RWPE2 (cell line): Measurements from ENCODE around the gene TRAF1.

Experiments used
- ATAC-seq: fragments of 200-7000 bp; cut with Tn5 transposase; 3 replicates; pipeline ENCODE4 v1.9.1; 2021; ENCODE audit warnings: low read depth
- DNase-seq: peaks from one replicate; pipeline ENCODE4 v3.0.0-alpha.2; 2020; ENCODE audit warnings: low spot score
- H3K27ac ChIP-seq: fragments of 450-650 bp; 2 replicates; pipeline ENCODE4 v1.5.1; 2017; ENCODE audit warnings: mild to moderate bottlenecking; ENCODE audit not compliant: poor library complexity, severe bottlenecking
- H3K27me3 ChIP-seq: fragments of 250-450 bp; sonication (Bioruptor Pico); 2 replicates; pipeline ENCODE4 v1.5.1; 2021; ENCODE audit warnings: mild to moderate bottlenecking, moderate library complexity; ENCODE audit not compliant: insufficient read depth, poor library complexity, severe bottlenecking
- H3K36me3 ChIP-seq: fragments of 250-450 bp; sonication (Bioruptor Pico); 2 replicates; pipeline ENCODE4 v1.5.1; 2020; ENCODE audit warnings: low read depth, mild to moderate bottlenecking, moderate library complexity
- H3K4me1 ChIP-seq: fragments of 250-450 bp; sonication (Bioruptor Pico); 2 replicates; pipeline ENCODE4 v1.5.1; 2021; ENCODE audit warnings: mild to moderate bottlenecking, moderate library complexity; ENCODE audit not compliant: insufficient read depth, poor library complexity, severe bottlenecking
- H3K4me3 ChIP-seq: fragments of 250-450 bp; sonication (Bioruptor Pico); 2 replicates; pipeline ENCODE4 v1.5.1; 2021; ENCODE audit warnings: mild to moderate bottlenecking, moderate library complexity; ENCODE audit not compliant: severe bottlenecking
- H3K9me3 ChIP-seq: fragments of 250-450 bp; sonication (Bioruptor Pico); 2 replicates; pipeline ENCODE4 v1.5.1; 2021; ENCODE audit warnings: mild to moderate bottlenecking, moderate library complexity; ENCODE audit not compliant: severe bottlenecking
- TF ChIP-seq, protein P1 (sequence below): fragments of 450-650 bp; IDR thresholded peaks from one replicate; pipeline ENCODE4 v1.5.1; 2017; ENCODE audit warnings: mild to moderate bottlenecking, moderate library complexity; ENCODE audit not compliant: poor library complexity, severe bottlenecking

The TRAF1 gene

DNA sequence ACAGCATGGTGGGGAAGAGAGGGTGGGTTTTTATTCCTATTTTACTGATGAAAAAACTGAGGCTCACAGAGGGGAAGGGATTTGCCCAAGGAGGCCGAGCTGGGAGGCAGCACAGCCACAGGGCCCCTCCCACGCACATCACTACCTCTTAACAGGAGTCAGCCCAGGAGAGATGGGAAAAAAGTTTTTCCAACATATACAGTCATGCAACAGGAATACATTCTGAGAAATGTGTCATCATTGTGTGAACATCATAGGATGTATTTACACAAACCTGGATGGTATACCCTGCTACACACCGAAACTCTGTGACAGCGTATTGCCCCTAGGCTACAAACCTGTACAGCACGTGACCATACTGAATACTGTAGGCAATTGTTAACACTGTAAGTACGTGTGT lies 11.6 kb downstream of the TRAF1 start:
- TF ChIP-seq, protein P1, sequence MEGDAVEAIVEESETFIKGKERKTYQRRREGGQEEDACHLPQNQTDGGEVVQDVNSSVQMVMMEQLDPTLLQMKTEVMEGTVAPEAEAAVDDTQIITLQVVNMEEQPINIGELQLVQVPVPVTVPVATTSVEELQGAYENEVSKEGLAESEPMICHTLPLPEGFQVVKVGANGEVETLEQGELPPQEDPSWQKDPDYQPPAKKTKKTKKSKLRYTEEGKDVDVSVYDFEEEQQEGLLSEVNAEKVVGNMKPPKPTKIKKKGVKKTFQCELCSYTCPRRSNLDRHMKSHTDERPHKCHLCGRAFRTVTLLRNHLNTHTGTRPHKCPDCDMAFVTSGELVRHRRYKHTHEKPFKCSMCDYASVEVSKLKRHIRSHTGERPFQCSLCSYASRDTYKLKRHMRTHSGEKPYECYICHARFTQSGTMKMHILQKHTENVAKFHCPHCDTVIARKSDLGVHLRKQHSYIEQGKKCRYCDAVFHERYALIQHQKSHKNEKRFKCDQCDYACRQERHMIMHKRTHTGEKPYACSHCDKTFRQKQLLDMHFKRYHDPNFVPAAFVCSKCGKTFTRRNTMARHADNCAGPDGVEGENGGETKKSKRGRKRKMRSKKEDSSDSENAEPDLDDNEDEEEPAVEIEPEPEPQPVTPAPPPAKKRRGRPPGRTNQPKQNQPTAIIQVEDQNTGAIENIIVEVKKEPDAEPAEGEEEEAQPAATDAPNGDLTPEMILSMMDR = no peak

DNA sequence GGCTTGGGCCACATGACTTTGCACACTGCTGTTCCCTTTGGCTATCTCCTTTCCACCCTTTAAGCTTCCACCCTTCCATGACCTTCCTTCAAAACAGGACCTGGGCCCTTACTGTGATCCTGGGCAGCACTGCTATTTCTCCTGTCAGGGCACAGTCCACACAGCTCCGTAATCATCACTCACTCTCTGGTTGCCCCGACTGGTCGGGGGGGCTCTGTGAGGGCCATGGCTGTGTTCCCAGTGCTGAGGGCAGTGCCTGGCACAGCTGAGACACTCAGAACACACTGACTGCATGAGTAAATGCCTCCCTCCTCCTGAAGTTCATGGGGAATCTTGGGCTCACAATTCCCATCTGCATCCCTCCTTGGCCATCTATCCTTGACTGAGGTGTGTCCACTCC lies 12.2 kb downstream of the TRAF1 start:
- Histone ChIP-seq H3K4me3 (no peak overlapping the region), H3K27me3 (no peaks in the 10 kb centered on the region), H3K9me3 (no peaks in the 10 kb centered on the region), H3K4me1 (peaks cover 9% of the 10 kb centered on the region), H3K36me3 (no peaks in the 10 kb centered on the region), H3K27ac (no peak overlapping the region)
- ATAC-seq = no peak
- TF ChIP-seq, protein P1 = no peak
- DNase-seq = no peak

More for the DNA sequence above, 11.6 kb downstream of the TRAF1 start:
- peaks cover 6% of the 10 kb centered on the region for H3K4me1 ChIP-seq
- no peaks in the 10 kb centered on the region for H3K9me3 ChIP-seq
- no peaks in the 10 kb centered on the region for H3K36me3 ChIP-seq
- no peaks in the 10 kb centered on the region for H3K27me3 ChIP-seq
- peak; percentile 67 for ATAC-seq
- DNase-seq = no peak
- H3K27ac ChIP-seq = no peak overlapping the region
- no peak overlapping the region for H3K4me3 ChIP-seq

DNA sequence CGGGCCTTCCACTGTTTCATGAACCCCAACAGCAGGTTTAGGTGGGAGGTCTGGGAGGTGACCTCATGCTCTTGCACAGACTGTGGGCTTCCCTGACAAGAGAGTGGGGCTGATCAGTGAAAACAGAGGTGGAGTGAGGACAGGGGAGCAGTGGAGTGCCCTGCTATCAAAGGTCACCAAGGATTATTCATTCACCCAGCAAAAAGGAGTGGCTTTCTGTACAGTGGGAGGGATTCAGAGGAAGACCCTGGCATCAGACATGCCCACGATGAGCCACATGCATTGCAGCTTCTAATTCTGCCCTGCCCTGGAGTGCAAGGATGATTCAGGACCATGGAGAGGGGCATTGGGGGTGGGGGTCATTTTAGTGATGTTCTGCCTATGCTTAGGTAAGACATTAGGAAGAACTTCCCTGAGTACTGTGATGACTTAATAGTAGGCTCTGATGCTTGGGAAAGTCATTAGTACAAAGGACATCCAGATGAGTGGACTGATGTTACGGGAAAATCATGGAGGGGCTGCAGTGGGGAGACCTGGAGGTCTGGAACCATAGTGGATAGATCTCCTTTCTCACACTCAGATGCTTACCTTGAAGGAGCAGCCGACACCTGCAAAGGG lies 12.8 kb downstream of the TRAF1 start:
- Histone ChIP-seq H3K27me3 (no peaks in the 10 kb centered on the region), H3K4me1 (peaks cover 9% of the 10 kb centered on the region), H3K27ac (no peak overlapping the region), H3K9me3 (no peaks in the 10 kb centered on the region), H3K36me3 (no peaks in the 10 kb centered on the region), H3K4me3 (no peak overlapping the region)
- ATAC-seq = no peak
- TF ChIP-seq, protein P1 = no peak
- DNase-seq = no peak

DNA sequence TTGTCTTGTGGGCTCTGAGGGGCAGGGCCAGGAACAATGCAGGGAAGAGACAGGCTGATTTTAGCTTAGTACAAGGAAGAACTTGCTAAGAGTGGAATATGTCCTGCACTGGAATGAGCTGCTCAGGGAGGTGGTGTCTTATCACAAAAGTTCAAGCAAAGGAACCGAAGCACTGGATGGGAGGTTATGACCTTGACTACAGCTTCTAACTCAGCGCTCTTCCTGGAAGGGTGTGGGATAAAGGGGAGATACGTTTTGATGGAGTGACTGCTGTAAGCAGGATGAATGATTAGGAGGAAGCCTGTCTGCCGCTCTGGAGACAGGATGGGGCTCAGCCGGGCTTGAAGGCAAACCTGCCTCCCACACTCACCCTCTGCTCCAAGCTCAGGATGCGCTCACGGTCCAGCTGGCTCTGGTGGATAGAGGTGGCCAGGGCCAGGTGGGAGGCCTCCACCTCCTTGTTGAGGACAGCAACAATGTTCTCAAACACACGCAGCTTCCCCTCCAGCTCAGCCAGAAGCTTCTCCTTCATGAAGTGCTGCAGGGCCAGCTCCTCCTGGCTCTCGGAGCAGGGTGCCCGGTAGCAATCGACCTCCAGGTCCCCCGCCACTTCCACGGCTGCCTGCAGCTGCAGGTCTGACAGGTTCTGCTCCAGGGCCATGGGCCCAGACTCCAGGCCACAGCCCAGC lies 13.5 kb downstream of the TRAF1 start:
- Histone ChIP-seq H3K4me3 (no peak overlapping the region), H3K4me1 (peaks cover 9% of the 10 kb centered on the region), H3K36me3 (no peaks in the 10 kb centered on the region), H3K9me3 (no peaks in the 10 kb centered on the region), H3K27ac (no peak overlapping the region), H3K27me3 (no peaks in the 10 kb centered on the region)
- TF ChIP-seq, protein P1 = no peak
- DNase-seq (no peak), ATAC-seq (no peak)

DNA sequence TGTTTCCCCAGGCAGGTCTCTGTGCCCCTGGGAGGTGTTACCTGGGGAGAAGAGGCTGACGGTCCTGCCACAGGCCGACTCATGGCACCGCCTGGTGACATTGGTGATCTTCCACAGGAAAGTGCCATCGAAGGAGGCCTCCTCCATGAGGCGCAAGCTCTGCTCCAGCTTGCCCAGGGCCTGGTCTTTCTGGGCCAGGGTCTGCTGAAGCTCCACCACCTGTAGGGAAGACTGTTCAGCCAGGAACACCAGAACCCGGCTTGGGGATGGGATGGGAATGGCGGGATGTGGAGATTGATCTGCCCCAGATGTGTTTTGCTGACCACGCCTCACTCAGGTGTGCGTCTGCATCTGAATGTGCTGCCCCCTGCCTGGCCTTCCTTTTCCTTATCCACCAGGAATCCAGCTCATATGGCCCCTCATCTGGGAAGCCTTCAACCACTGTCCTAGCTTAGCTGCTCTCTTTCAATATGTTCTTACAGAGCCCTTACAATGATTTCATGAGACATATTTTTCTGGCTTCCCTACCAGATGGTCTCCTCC lies 15.2 kb downstream of the TRAF1 start:
- no peak for ATAC-seq
- Histone ChIP-seq H3K27ac (no peak overlapping the region), H3K4me1 (peaks cover 9% of the 10 kb centered on the region)

More for the DNA sequence above, 15.2 kb downstream of the TRAF1 start:
- Histone ChIP-seq H3K27me3 (no peaks in the 10 kb centered on the region), H3K9me3 (no peaks in the 10 kb centered on the region), H3K36me3 (no peaks in the 10 kb centered on the region), H3K4me3 (no peak overlapping the region)
- no peak for DNase-seq
- TF ChIP-seq, protein P1 = no peak
